Endometrium (tissue), 2 donors: ENCODE results near the gene CEP44.

ENCODE experiments used
- FAIRE-seq: peaks from 2 replicates; lab custom pipeline; 2012; peaks lifted over from hg19 to GRCh38; lab: Jason Lieb, UNC
- donor health status: control.
- donor health status: control.

CEP44 gene, protein sequence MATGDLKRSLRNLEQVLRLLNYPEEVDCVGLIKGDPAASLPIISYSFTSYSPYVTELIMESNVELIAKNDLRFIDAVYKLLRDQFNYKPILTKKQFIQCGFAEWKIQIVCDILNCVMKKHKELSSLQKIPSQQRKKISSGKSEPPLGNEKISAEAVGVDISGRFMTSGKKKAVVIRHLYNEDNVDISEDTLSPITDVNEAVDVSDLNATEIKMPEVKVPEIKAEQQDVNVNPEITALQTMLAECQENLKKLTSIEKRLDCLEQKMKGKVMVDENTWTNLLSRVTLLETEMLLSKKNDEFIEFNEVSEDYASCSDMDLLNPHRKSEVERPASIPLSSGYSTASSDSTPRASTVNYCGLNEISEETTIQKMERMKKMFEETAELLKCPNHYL

DNA sequence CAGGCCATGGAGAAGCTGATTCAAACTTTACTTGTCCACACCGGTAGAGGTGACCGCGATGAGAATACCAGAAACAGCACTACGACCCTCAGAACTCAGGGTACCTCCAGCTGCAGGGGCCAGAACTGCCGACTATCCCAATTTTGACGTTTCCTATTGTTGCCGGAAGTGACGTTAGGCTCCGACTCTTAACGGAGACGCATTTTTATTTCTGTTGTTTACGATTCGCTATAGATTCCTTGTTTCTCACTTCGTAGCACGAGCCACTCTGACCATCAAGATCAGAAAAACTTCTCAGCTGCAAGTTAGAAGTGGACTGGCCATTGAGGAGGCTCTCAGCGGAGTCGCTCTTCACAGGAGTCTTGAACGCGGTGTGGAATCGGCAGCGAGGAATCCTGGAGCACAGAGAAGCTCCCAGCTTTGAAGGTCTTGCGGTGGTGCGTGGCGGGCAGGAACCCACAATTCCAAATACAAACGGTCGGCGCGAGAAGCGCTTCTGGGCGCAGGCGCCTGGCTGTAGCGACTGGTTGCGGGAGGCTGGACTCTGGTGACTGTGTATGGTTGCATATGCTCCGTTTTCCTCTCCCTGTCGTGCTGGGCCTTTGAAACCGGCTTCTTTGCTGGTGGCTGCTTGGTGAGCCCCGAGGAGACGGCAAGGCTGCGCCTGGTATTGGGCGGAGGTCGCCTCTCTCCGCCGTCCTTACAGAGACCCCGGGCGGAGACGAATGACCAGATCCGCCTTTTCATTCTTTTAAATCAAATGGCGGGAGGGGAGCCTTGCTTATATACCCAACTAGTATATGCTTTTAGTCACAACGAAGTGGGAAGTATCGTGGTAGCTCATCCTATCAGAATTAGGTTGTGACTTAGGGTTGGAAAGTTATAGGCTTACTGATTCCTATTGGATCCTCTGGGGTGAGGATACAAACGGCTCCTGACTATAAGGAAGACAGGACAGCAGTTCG lies at the start of gene CEP44, which contains the start of gene FBXO8:
Gene CEP44 (plus strand): TSS at position 405 of the 965 bp plus-strand sequence. CDS start 15,211 bp downstream, outside the sequence.
Gene FBXO8 (minus strand): TSS at position 161 of the 965 bp plus-strand sequence. CDS start 20,575 bp downstream, outside the sequence.
- no peak for FAIRE-seq

- FAIRE-seq = no peak
Observed at GRCh38 chr4:174236359-174236758, 47.4 kb upstream of the CEP44 start.

GRCh38 chr4:174241162-174241561 lies 42.5 kb upstream of the CEP44 start:
- FAIRE-seq = no peak

- FAIRE-seq = no peak
Observed at GRCh38 chr4:174244441-174244840, 39.3 kb upstream of the CEP44 start.

DNA sequence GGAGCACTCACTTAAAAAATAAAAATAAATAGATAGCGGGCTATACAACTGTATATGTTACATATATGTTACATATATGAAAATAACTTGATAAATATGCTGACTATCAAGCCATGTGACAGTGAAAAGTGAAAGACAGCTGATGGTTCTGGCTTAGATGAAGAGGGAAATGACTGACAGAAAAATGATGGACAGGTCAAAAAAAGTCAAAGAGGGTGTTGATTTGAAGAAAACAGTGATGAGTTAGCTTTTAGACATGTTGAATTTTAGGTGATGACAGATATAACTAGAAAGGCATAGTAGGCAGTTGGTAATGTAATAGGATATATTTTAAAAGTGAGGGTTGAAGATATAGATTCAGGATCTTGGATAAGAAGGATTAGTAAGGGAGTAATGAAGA lies 38.0 kb upstream of the CEP44 start:
- no peak for FAIRE-seq

- no peak for FAIRE-seq
Observed at GRCh38 chr4:174248407-174248806, 35.3 kb upstream of the CEP44 start.

- FAIRE-seq = no peak
Observed at GRCh38 chr4:174252412-174252811, 31.3 kb upstream of the CEP44 start.

DNA sequence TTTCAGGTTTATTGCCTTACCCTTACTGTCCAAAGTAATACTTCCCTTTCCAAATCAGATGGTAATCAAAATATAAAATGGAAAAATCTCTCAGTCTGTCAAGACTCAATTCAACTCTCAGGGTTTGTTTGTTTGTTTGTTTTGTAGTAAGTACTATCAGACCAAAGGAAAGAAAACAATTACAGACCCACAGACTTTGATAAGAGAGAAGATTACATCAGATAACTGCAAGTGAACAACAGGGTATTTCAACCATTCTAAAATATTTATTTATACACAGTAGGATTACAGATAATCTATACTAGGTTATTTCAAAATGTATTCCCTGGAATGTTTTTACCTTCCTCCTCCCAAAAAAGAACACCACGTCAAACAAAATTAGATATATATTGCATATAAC lies 29.1 kb upstream of the CEP44 start:
- FAIRE-seq = no peak

DNA sequence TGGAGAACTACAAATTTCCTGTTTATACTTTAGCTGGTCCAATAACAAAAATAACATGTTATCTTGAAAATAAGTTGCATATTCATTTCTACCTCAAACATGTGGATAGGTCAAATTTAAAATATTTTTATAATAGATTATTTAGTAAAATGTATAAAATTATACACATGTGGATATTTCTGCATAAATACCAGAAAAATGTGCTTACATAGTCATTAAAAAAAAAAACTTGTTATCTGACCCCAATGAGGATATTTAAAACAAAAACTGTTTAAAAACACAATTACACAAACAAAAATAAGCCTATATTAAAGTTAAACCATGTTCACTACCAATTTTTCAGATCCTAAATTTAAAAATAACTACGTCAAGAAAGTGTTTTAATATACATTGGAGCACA lies 28.3 kb upstream of the CEP44 start:
- no peak for FAIRE-seq

GRCh38 chr4:174255786-174256185 lies 27.9 kb upstream of the CEP44 start:
- no peak for FAIRE-seq

DNA sequence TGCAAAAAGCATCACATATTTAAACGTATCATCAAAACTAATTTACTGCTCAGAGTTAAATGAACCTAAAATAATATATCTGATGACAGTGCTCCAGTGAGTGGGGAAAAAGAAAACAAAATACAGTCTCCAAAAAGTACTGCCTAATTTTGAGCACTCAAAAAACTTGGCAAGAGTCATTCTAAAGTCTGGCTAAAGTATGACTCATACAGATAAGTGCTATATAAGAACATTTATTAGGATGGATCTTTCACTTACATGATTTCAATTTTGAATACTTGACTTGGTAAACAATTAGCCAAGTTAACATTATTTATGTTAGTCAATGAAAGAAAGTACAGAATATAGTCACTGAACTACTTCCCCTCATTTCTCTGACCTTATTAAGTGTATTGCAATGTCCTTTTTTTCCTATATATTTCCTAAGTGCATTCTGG lies 27.4 kb upstream of the CEP44 start:
- FAIRE-seq = no peak

- no peak for FAIRE-seq
Observed at GRCh38 chr4:174259580-174259979, 24.1 kb upstream of the CEP44 start.

DNA sequence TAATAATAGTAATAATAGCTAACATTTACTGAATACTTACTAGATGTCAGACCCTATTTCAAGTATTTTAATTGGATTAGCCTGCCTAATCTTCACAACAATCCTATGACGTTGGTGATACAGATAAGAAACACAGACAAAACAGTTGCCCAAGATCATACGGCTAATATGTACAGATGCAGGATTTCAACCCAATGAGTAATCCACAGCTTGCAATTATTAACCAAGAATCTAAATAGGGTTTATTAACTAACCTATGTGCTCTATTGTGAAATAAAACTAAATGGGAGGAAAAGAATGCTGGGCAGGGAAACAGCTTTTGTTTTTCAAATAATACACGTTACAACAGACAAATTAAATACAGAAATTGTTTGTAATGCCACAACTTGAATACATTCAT lies 23.6 kb upstream of the CEP44 start:
- FAIRE-seq = peak; percentile 88

GRCh38 chr4:174261432-174261831 lies 22.3 kb upstream of the CEP44 start:
- FAIRE-seq = peak; percentile 78

DNA sequence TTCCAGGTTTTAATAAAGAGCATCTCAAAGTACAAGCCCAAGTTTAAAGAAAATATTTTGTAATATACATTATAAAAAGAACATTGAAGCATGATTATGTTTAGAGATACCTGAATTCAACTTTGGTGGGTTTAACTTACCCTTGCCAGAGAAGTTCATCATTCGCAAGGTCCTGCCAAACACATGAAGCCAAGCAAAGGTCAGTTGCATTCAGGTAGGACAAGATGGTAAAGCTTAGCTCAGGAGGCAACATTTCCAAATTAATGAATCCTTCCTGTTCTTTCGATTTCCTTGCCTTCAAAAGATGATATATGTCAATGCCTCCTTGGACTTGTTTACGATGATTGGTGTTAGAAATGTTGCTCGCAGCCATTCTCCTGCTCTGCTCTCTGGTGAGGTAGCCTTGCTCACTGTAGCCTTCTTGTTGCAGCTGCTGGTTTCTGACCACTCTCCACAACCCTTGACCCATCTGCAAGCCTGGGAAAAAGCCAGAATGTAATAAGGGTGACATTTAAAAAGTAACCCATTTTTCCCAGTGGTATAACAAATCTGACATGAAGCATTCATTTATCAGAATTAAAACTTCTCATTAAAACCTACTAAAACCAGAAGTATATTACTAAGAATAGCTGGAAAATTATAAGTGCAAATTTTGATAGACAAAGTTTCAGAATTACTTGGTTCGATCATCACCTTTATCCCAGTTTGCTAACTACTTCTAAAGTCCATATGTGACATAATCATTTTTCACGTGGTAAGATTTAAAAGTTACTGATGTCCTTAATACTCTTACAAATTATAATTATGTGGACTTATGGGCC lies 20.9 kb upstream of the CEP44 start:
- FAIRE-seq = no peak

DNA sequence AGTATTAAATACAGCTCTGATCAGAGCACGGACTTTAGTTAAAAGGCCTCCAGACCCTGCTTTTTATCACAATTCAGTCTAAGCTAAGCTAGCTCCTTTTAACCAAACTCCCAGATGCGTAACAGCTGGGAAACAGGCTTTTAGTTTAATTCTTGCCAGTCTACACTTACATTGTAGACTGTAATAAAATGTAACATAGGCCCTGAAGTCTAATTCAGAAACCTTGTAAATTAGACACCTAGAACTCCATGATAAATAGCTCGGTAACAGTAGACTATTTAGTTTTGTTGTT lies 20.3 kb upstream of the CEP44 start:
- peak; percentile 61 for FAIRE-seq

- FAIRE-seq = no peak
Observed at GRCh38 chr4:174265916-174266315, 17.8 kb upstream of the CEP44 start.

- FAIRE-seq = no peak
Observed at GRCh38 chr4:174266416-174266815, 17.3 kb upstream of the CEP44 start.

- no peak for FAIRE-seq
Observed at GRCh38 chr4:174273930-174274329, 9.8 kb upstream of the CEP44 start.

DNA sequence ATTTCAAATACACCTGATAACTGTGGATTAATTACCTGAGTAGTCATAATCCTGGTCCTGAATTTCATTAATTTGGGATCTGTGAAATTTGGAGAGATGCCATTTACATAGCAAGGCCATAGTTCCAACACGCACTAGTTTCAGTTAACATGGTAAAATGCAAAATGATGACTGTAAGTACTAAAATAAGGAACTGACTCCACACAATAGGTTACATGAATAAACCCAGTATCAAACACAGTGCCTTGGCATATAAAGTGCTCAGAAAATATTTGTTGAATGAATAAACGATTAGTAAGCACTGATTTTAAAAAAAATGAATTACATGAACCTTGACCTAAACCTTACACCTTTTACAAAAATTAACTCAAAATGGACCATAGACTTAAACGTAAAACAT lies 9.3 kb upstream of the CEP44 start:
- FAIRE-seq = no peak

DNA sequence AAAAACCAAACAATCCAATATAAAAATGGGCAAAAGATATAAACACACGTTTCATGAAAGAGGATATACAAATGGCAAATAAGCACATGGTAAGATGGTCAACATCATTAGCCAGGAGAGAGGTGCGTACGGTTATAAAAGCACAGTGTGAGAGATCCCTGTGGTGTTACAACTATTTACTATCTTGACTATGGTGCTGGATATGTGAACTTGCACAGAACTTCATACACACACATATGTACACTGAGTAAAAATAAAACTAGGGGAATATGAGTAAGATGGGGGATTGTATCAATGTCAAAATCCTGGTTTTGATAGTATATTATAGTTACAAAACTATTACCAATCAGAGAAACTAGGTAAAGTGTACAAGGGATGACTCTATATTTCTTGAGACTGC lies 8.6 kb upstream of the CEP44 start:
- FAIRE-seq = no peak

- FAIRE-seq = no peak
Observed at GRCh38 chr4:174277433-174277832, 6.3 kb upstream of the CEP44 start.
